ENCODE results near the gene GJB2.

Gene GJB2

DNA sequence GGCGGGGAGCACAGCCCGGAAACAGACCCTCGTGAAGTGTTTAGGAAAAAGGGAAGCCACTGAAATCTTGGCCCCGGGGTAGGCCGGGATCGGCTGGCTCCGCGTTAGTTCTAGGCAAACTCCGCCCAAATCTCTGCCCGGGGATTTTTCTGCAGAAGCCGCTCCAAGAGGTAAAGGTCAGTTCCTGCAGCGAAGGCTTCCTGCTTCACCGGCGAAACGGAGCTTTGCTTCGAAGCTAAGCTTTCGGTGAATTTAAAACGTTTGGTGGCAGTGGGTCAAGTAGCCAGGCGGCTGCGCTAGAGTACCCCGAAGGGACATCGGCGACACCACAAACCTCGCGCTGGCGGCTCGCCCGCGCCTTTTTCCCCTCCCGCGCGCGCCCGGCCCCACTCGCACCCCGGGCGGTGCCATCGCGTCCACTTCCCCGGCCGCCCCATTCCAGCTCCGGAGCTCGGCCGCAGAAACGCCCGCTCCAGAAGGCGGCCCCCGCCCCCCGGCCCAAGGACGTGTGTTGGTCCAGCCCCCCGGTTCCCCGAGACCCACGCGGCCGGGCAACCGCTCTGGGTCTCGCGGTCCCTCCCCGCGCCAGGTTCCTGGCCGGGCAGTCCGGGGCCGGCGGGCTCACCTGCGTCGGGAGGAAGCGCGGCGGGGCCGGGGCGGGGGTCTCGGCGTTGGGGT, 441 bp downstream of the GJB2 start:
- no peak for DNase-seq (ENCODE audit: low spot score)

DNA sequence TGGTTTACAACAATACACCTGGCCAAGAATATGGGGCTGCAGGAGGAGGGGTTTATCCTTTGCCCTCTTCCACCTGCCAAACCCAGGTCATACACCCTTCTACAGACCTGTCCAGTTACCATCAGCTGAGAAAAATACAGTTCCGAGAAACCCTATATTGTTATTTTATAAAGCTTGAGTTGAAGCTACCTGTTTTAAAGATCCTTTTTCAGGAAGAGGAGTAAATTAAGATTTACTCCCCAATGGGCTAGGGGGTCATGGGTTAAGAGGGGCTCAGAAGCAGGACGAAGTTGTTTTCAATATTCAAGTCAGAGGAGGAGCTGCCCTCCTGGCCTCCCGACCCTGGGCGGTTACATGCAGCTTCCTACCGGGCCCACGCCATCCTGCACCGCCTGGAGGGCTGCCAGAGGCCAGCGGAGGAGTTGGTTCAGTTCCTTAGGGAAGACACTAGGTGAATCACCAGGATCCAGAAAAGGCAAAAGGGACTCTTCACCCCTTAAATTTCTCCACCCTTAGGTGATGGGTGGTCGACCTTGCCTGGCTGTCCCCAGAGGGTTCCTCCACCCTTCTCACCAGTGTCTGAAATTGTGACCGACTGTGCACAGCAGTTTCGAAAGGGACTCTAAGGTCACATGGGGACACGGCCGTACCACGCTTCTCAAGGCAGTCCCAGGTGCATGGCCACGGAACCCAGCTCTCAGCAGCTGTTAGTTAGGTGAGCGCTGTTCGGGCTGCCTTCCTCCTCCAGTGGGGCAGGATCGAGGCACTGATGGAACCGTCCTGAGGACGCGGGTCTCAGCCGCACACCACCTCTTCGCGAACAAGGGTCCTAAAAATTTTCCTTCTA, 1.2 kb downstream of the GJB2 start:
- no peak for DNase-seq (ENCODE audit: low spot score)

DNA sequence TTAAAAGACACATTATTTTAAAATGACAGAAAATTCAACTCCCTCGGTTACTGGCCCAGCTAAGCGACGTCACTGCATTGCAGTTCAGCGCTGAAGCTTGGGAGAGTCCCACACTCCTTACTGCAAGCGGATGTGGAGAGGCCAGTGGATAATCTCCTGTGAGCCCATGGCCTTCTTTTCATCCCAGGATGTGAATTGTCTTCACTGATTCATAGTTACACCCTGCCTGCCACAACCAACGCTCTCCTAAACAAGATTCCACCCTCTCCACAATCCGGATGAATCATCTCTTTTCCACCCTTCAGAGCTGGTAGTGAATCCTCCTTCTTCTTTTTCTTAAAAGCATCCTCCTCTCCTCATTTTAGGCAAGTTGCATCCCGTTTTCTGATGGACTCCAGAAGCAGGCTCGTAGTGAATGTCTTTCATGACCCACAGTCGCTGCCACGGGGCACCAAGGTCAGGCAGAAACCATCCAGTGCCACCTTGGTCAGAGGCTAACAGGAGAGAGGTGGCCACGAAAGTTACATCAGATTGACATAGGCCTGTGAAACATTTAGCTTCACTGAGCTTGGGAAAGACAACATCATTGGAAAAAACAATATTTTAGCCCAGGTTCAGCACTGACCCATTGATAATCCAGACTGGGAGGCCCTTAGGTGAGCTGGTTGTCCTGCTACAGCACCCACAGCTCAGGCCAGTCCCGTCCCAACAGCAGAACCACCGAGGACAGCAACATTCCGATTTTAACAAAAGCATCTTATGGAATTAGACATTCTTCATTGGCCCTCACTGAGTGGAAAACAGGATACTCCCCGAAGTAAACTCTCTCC, 2.0 kb downstream of the GJB2 start:
- DNase-seq (ENCODE audit: low spot score): no peak

DNA sequence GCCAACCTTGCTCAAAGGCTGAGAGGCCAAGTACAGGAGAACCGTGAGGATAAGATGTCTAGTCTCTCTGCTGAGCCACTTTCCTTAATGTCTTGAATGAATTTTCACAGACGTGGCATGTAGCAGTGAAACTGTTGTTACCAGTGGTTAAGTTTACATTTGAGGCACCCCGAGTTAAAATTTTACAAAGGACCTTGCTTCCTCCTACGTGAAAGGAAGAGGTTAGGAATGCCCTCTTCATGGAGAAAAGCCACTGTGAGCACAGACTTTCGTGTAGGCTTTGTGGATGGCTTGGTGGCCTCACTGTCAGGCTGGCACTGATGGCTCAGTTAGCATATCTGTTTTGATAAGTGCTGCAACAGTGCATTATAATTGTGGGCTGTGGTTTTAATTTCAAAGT, 2.7 kb downstream of the GJB2 start:
- no peak for DNase-seq (ENCODE audit: low spot score)

DNA sequence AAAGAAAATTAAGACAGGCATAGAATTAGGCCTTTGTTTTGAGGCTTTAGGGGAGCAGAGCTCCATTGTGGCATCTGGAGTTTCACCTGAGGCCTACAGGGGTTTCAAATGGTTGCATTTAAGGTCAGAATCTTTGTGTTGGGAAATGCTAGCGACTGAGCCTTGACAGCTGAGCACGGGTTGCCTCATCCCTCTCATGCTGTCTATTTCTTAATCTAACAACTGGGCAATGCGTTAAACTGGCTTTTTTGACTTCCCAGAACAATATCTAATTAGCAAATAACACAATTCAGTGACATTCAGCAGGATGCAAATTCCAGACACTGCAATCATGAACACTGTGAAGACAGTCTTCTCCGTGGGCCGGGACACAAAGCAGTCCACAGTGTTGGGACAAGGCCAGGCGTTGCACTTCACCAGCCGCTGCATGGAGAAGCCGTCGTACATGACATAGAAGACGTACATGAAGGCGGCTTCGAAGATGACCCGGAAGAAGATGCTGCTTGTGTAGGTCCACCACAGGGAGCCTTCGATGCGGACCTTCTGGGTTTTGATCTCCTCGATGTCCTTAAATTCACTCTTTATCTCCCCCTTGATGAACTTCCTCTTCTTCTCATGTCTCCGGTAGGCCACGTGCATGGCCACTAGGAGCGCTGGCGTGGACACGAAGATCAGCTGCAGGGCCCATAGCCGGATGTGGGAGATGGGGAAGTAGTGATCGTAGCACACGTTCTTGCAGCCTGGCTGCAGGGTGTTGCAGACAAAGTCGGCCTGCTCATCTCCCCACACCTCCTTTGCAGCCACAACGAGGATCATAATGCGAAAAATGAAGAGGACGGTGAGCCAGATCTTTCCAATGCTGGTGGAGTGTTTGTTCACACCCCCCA, 3.8 kb downstream of the GJB2 start:
- no peak for DNase-seq (ENCODE audit: low spot score)

DNA sequence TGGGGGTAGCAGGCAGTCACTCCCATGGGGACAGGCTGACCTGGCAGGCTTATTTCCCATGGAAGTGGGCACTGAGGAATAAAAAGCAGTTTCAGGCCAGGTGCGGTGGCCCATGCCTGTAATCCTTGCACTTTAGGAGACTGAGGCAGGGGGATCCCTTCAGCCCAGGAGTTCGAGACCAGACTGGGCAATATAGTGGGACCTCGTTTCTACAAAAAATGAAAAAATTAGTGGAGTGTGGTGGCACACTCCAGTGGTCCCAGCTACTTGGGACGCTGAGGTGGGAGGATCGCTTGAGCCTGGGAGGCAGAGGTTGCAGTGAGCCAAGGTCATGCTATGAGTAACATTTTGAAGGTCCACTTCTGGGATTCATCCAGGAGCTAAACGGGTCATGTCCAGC, 6.0 kb downstream of the GJB2 start:
- no peak for DNase-seq (ENCODE audit: low spot score)

DNA sequence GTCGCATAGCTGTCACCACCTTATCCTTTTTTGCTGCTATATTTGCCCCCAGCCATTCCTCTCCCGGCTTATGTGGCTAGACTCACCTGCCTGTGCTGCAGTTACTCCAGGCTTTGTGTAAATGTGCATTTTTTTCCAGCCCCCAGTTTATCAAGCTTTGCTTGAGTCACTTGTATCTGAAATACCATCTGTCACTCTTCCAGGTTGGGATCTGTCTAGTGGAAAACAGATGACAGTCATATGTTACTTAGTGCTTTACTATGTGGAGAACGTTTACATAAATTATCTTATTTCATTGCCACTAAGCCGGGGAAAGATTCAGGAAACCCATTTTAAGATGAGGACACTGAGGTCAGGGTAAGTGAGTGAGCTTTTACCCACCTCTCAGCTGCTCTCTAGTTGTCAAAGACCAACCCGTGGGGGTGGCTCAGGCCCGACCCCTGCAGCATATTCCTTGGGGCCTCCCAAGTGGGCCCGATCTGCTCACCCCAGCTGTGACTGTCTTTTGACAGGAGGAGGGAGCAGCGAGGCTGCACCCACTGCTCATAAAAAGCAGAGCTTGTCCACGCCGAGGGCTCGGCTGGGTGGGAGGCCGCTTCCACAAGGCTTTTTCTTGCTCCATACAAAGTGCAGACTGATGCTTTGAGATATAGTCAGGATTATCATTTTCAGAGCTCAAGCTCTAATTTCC, 7.2 kb downstream of the GJB2 start:
- DNase-seq (ENCODE audit: low spot score): no peak

DNA sequence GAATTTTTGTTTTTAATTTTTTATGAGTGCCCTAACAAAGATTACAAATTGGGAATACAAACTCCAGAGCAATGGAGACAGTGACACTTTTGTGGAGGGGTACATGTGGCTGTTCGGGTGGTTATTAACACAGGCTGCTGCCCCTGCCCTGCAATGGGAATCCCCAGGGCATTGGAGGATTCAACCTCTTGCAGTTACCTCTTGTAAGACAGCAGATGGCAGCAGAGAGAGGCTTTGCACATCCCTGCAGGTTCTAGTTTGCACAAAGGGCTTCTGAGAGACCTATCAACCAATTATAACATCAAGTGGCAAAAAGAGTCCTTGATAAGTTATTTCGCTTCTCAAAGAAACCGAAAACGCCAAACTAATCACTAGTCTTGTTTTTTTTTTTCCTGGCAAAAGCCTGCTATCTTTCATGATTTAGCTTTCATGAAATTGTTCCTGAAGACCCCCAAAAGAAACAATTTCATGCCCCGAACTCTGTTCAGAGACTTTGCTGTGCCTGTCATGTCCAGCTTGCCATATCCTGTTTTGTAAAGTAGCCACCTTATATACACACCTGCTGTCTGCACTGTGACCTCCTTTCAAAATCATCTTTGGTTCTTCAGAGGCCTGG, 10.4 kb downstream of the GJB2 start:
- DNase-seq (ENCODE audit: low spot score): peak; percentile 66

DNA sequence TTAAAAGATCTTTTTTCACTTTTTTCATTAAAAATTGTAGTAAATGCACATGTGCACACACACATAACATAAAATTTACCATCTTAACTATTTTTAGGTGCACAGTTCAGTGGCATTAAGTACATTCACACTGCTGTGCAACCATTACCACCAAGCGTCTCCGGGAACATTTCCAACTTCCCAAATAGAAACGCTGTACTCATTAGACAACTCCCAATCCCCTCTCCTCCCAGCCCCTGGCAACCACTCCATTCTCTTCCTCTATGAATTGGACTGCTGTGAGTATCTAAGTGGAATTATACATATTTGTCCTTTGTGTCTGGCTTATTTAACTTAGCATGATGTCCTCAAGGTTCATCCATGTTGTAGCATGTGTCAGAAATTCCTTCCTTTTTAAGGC, 11.6 kb downstream of the GJB2 start:
- DNase-seq (ENCODE audit: low spot score): no peak

DNA sequence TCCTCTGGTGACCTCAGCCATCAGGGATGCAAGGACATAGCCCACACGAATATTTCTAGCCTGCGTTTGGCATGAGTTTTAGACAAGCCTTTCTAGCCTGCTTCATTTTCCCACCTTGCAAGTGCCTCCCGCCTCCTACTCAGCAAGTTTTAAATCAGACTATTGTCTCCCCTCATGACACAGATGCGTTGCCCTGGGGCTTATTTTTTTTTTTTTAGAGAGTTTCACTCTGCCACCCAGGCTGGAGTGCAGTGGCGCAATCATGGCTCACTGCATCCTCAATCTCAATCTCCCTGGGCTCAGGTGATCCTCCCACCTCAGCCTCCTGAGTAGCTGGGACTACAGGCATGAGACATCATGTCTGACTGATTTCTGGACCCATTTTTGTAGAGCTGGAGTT, 14.6 kb downstream of the GJB2 start:
- DNase-seq (ENCODE audit: low spot score): no peak

DNA sequence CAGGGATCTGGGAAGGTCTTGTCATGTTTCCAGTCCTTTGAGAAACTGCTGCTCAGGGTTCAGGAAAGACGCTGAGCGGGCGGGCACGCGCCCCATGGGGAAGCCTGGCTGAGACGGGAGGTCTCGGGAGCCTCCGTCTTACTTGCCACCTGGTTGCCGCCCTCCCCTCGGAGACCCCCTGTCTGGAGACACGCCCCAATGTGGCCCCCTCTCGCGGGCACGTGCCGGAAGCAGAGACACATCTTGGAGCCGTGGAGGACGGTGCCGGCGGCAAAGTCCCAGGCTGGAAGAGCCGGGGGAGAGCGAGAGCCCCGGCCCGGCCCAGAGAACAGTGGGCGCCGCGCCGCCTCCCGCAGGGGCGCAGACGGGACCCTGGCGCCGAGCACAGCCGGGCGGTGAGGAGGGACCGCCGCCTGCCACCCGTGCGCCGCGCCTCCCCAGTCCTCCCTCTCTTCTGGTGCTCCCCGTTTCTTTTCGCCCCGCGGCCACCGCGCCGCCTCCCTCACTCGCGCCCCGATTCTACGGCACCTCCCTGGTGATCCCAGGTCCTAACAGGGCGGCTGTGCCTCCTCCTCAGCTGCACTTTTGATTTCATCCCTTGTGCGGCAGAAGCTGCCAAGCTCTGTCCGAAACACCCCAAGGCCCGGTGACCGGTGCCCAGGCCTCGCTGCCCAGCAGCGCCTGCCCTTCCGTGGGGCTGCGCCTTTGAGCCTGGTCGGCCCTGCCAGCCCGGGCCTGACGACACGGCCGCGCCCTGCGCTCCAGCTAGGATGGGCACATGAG, 15.5 kb downstream of the GJB2 start:
- DNase-seq (ENCODE audit: low spot score): no peak

DNA sequence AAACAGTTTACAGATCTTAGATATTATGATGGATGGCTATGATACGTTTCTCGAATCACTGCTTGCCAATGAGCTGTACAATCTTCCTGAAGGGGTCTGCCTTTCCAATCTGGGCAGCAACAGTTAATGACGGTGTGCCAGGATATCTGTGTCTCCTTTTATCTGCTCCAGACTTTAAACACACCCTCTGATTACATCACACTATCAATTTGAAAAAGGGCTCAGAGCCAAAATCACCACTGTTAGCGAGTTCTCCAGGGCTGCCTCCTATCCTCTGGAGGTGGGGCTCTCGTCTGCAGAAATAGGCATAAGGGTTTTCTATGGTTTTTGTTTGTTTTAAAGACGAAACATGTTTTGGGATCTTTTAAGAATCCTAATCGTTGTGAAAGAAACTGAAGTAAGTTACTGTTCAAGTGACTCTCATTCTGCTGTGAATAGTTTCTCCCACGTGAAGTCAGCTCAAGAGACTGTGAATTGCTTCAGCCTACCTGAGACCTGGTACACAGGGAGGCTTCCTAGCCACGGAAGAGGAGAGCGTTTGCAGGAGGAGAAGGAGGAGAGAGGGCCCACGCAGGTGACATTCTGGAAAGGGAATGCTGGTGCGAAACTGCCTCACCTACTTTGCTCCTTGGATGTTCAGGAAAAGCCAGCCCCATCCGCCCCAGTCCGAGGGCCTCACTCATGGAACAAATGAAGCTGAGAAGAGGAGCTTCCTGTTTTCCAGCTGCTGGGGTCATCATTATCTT, 16.7 kb downstream of the GJB2 start:
- peak; percentile 68 for DNase-seq (ENCODE audit: low spot score)

DNA sequence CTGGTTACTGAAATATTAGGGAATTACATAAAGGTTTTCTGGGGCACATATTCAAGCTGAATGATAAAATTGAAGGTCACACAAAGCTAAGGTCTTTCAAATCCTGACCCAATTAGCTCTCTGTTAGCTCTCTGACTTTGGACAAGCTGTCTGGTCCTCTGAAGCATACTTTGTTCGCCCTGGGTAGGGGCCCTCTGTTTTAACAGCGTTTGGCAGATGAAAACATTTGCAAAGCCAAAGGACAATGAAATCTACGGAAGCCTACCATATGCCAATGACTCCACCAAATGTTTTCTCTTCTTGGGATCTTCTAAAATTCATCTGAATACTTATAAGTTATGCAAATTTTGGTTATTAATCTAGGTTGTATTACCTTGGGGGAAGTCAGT, 17.3 kb downstream of the GJB2 start:
- DNase-seq (ENCODE audit: low spot score): no peak

DNA sequence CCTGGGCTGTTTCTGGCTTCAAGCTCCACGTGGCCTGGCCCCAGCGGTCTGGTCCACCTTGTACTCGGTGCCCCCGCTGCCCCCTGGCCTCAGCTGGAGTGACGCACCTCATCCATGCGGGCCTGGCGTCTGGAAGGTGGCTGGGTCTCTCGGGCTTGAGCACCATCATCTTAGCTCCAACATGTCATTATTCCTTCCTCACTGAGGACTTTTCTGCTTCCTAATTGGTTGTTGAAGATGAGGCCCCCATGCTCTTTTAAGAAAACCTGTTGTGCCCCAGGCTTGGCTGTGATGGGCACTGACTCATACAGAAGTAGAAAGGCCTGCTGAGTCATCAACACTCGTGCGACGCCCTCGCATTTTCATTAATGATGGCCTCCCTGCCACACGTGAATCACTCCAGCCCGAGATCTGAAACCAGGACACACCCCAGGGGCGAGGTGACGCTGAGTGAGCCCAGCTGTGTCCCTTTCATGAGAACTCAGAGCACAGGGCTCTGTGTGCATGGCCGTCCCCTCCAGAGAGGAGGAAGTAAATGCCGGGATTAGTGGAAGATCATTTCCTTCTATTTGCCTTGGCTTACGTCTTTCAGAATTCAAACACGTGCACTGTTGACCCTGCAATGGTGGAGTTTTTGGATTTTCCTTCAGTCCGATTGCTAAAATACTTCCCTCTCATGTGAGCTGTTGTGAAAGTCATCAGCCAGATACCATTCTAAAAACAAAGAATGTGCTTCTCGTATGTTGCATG, 17.9 kb downstream of the GJB2 start:
- no peak for DNase-seq (ENCODE audit: low spot score)

DNA sequence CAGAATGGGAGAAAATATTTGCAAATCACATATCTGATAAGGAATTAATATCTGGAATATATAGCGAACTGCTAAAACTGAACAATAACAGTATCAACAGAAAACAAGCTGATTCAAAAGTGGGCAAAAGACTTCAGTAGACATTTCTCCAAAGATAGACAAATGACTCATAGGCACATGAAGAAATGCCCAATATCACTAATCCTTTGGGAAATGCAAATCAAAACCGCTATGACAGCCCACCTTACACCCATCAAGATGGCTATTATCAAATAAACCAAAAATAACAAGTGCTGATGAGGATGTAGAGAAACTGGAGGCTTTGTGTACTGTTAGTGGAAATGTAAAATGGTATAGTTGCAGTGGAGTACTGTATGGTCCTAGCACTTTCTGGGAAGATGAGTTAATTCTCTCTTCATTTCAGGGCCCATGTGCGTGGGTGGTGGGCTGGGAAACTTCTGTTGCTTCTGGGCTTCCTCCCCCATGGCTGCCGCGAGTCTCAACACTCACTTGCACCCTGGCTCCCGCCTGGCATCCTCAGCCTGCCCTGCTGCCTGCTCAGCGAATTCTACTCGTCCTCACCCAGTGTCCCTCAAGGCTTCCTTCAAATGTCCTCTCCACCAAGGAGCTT, 19.5 kb downstream of the GJB2 start:
- no peak for DNase-seq (ENCODE audit: low spot score)

DNA sequence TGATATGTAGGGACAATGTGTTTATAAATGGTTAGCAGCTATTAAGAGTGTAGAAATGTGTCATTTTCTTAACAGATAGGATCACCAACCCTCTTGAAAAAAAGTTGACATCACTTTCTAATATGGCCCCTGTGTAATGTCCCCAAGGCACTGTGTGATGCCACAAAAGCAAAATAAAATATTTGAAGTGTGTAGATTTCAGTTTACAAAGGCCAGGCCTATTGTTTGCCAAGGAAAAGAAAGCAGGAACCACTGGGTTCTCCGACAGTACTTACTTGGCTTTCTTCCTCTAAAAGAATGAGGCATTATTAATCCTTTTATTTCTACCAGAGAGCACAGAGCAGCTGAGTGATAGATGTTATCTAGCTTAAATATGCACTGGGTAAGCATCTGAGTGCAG, 21.4 kb downstream of the GJB2 start:
- no peak for DNase-seq (ENCODE audit: low spot score)

DNA sequence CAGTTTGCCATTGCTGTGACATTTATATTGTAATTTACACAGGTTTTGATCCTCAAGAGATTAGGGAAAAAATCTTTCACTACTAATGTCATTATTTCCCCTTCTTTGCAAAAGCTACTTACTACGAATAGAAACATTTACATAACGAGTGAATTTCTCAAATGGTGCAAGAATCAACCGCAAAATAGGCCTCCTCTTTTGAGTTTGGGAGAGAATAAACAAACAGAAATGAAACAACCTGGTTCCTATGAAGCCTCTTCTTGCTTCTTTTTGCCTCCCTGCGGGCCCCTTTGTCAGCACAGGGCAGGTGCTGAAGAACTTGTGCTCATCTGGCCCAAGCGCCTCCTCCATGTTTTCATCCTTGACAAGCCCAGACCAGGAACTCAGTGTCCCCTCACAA, 21.8 kb downstream of the GJB2 start:
- no peak for DNase-seq (ENCODE audit: low spot score)

DNA sequence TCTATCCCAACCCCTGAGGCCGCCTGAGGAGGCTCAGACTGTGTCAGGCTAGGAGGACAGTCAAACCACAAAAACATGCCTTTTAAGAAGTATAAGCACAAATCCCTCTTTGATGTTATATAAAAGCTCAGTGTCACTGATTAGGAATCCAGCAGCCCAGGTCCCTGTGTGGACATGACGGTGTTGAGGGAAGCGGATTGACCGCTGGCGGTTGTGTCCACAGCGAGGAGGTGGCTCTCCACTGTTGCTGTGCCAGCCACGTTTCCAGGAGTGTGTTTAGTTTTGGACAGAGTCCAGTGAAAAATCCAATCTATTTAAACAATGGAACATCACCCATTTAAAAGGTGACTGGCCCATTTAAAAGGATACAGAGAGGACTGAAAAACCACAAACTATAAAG, 24.3 kb downstream of the GJB2 start:
- no peak for DNase-seq (ENCODE audit: low spot score)

All from putamen (tissue), 1 donor.